H1 (cell line): ENCODE data around the gene PVALB.

ENCODE experiments used
- ATF2 ChIP-seq: IDR thresholded peaks from 2 replicates; pipeline ENCODE4 v1.6.1; 2012; ENCODE audit warnings: low read length, inconsistent platforms
- BRCA1 ChIP-seq: IDR thresholded peaks from 2 replicates; pipeline ENCODE4 v1.6.1; 2012; ENCODE audit warnings: low read depth, low read length, improper control_type of control experiment
- CEBPB ChIP-seq: IDR thresholded peaks from 2 replicates; pipeline ENCODE4 v1.6.1; 2012; ENCODE audit warnings: low read depth, low read length
- CHD1 ChIP-seq: IDR thresholded peaks from 2 replicates; pipeline ENCODE4 v1.6.1; 2012; ENCODE audit warnings: low read depth, low read length, improper control_type of control experiment
- CHD2 ChIP-seq: IDR thresholded peaks from 2 replicates; pipeline ENCODE4 v1.6.1; 2012; ENCODE audit warnings: low read length, improper control_type of control experiment
- CTCF ChIP-seq, 3 experiments: IDR thresholded peaks; 1 replicate in 2 of 3; 2 replicates in 1 of 3; pipeline versions ENCODE4 v1.5.1 to v1.6.1; 2011; ENCODE audit warnings: low read length in 3 of 3, mild to moderate bottlenecking in 3 of 3, inconsistent platforms in 2 of 3, low read depth in 1 of 3, moderate library complexity in 1 of 3; ENCODE audit not compliant: insufficient read depth in 1 of 3; ENCODE audit errors: control extremely low read depth in 1 of 3
- KDM4A ChIP-seq: IDR thresholded peaks from one replicate; pipeline ENCODE4 v1.7.1; 2012; ENCODE audit warnings: low read depth, mild to moderate bottlenecking, moderate library complexity, low read length, inconsistent platforms; ENCODE audit not compliant: severe bottlenecking
- POLR2A ChIP-seq, 2 experiments: IDR thresholded peaks; 1 replicate in 1 of 2; 2 replicates in 1 of 2; pipeline ENCODE4 v1.6.1; 2011; ENCODE audit warnings: low read depth in 2 of 2, low read length in 2 of 2, mild to moderate bottlenecking in 2 of 2; ENCODE audit errors: control extremely low read depth in 1 of 2
- POLR2AphosphoS5 ChIP-seq: IDR thresholded peaks from 2 replicates; pipeline ENCODE4 v1.6.1; 2011; ENCODE audit warnings: low read depth, low read length
- SRF ChIP-seq: IDR thresholded peaks from 2 replicates; pipeline ENCODE4 v1.6.1; 2011; ENCODE audit warnings: mild to moderate bottlenecking, low read depth, low read length, moderate library complexity

DNA sequence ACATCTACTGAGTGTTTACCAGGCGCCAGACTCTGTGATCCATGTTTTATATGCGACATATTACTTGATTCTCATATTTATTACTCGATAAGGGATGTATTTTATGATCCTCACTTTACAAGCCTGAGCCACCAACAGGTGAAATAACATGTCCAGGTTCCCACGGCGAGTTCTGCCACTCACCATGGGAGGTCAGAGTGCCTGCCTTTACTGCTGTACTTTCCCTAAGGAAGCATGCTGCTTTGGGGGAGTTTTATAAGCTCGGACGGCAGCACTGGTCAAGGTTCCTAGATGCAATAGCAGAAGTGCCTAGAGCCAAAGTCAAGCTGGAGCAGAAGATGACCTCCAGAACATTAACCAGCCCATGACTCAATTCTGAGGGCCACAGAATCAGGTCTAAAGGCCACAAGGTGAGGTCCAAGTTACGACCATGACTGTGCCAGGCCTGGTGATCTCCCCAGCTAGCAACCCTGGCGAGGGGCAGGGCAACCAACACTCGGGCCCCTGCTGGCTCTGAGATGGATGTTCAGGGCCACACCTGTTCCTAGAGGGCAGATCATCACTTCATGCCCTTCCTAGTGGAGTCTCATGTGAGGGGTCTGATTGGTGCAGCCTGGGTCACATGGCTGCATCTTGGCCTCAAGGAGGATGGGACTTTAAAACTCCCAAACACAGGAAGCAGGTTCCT, 55.1 kb downstream of the PVALB start:
- TF ChIP-seq SRF: no peak
- TF ChIP-seq CHD1: no peak
- TF ChIP-seq CTCF (IDR thresholded peaks at IDR 0.05; ENCODE audit: control extremely low read depth in 1 of 3, insufficient read depth in 1 of 3, low read depth in 1 of 3, low read length in 3 of 3): no peak
- TF ChIP-seq BRCA1: no peak
- TF ChIP-seq POLR2AphosphoS5: no peak
- TF ChIP-seq CEBPB: no peak
- no peak for TF ChIP-seq ATF2
- no peak for TF ChIP-seq POLR2A (IDR thresholded peaks at IDR 0.05; ENCODE audit: control extremely low read depth in 1 of 2, low read depth in 2 of 2, low read length in 2 of 2)
- no peak for TF ChIP-seq KDM4A
- TF ChIP-seq CHD2: no peak
